Stimulated activated CD4-positive, alpha-beta T cell treated with anti-CD3 and anti-CD28 coated beads, Interleukin-4, amount 100 ng/mL, for 1 hour (primary cell): ENCODE data around the gene CER1.

ENCODE experiments used
- DNase-seq: peaks from one replicate; pipeline ENCODE4 v3.0.0-alpha.2; 2020

The CER1 gene

GRCh38 chr9:14722391-14723035, at the start of gene CER1:
Gene CER1 (minus strand): TSS chr9:14722733. CDS start chr9:14722672, 61 bp downstream.
- DNase-seq = no peak

- DNase-seq = no peak
Measured at GRCh38 chr9:14770592-14770991, 48.1 kb upstream of the CER1 start.

- no peak for DNase-seq
Measured at GRCh38 chr9:14769230-14769571, 46.7 kb upstream of the CER1 start.

GRCh38 chr9:14768405-14769229, 46.1 kb upstream of the CER1 start:
- DNase-seq = no peak

GRCh38 chr9:14766299-14766698, 43.8 kb upstream of the CER1 start:
- DNase-seq = no peak

- no peak for DNase-seq
Measured at GRCh38 chr9:14761584-14761983, 39.1 kb upstream of the CER1 start.

- no peak for DNase-seq
Measured at GRCh38 chr9:14760060-14760459, 37.5 kb upstream of the CER1 start.

- no peak for DNase-seq
Measured at GRCh38 chr9:14756291-14756690, 33.8 kb upstream of the CER1 start.

- DNase-seq = no peak
Measured at GRCh38 chr9:14752871-14753270, 30.3 kb upstream of the CER1 start.

GRCh38 chr9:14752271-14752670, 29.7 kb upstream of the CER1 start:
- DNase-seq = no peak

GRCh38 chr9:14750821-14751220, 28.3 kb upstream of the CER1 start:
- no peak for DNase-seq

GRCh38 chr9:14749741-14750211, 27.2 kb upstream of the CER1 start:
- DNase-seq = no peak

GRCh38 chr9:14748373-14748772, 25.8 kb upstream of the CER1 start:
- no peak for DNase-seq

- no peak for DNase-seq
Measured at GRCh38 chr9:14747111-14747510, 24.6 kb upstream of the CER1 start.

- DNase-seq = no peak
Measured at GRCh38 chr9:14746626-14747025, 24.1 kb upstream of the CER1 start.

- DNase-seq = no peak
Measured at GRCh38 chr9:14744768-14745167, 22.2 kb upstream of the CER1 start.

- DNase-seq = no peak
Measured at GRCh38 chr9:14741369-14741768, 18.8 kb upstream of the CER1 start.

GRCh38 chr9:14733133-14733532, 10.6 kb upstream of the CER1 start:
- DNase-seq = no peak

- DNase-seq = no peak
Measured at GRCh38 chr9:14731294-14731981, 8.9 kb upstream of the CER1 start.

GRCh38 chr9:14730461-14730898, 7.9 kb upstream of the CER1 start:
- DNase-seq = no peak

GRCh38 chr9:14723301-14723700, 768 bp upstream of the CER1 start:
- DNase-seq = no peak

- DNase-seq = no peak
Measured at GRCh38 chr9:14719231-14719923, 3.2 kb downstream of the CER1 start.

GRCh38 chr9:14715102-14715501, 7.4 kb downstream of the CER1 start:
- DNase-seq = no peak
